TTC549 (cell line): Measurements from ENCODE around the gene PEAK1.

Source experiments
- FAIRE-seq: peaks from 2 replicates; lab custom pipeline; 2012; peaks lifted over from hg19 to GRCh38; lab: Jason Lieb, UNC

Gene PEAK1

GRCh38 chr15:77091097-77091496 lies 328.8 kb downstream of the PEAK1 start:
- FAIRE-seq, result no peak

- FAIRE-seq, result no peak
Measured at GRCh38 chr15:77087213-77087612, 332.7 kb downstream of the PEAK1 start.

GRCh38 chr15:77085297-77085696 lies 334.6 kb downstream of the PEAK1 start:
- no peak for FAIRE-seq

GRCh38 chr15:77084436-77084835 lies 335.5 kb downstream of the PEAK1 start:
- no peak for FAIRE-seq

- no peak for FAIRE-seq
Measured at GRCh38 chr15:77083381-77084160, 336.3 kb downstream of the PEAK1 start.

GRCh38 chr15:77081971-77082370 lies 337.9 kb downstream of the PEAK1 start:
- no peak for FAIRE-seq

GRCh38 chr15:77076323-77076915 lies 343.5 kb downstream of the PEAK1 start:
- no peak for FAIRE-seq

- no peak for FAIRE-seq
Measured at GRCh38 chr15:77075528-77075927, 344.4 kb downstream of the PEAK1 start.

- FAIRE-seq, result no peak
Measured at GRCh38 chr15:77074350-77074749, 345.6 kb downstream of the PEAK1 start.

- no peak for FAIRE-seq
Measured at GRCh38 chr15:77071305-77072223, 348.3 kb downstream of the PEAK1 start.

- no peak for FAIRE-seq
Measured at GRCh38 chr15:77070495-77071304, 349.2 kb downstream of the PEAK1 start, which contains the start of gene TSPAN3. TSPAN3 (minus strand) TSS chr15:77071109; CDS start chr15:77070954, 155 bp downstream.

GRCh38 chr15:77070180-77070494 lies 349.8 kb downstream of the PEAK1 start:
- FAIRE-seq, result no peak

- no peak for FAIRE-seq
Measured at GRCh38 chr15:77069521-77070121, 350.3 kb downstream of the PEAK1 start.

GRCh38 chr15:77068633-77069032 lies 351.3 kb downstream of the PEAK1 start:
- no peak for FAIRE-seq

GRCh38 chr15:77067691-77068367 lies 352.1 kb downstream of the PEAK1 start:
- FAIRE-seq, result no peak

- no peak for FAIRE-seq
Measured at GRCh38 chr15:77066971-77067690, 352.8 kb downstream of the PEAK1 start.

- no peak for FAIRE-seq
Measured at GRCh38 chr15:77064539-77065308, 355.2 kb downstream of the PEAK1 start.

GRCh38 chr15:77064063-77064462 lies 355.8 kb downstream of the PEAK1 start:
- no peak for FAIRE-seq

GRCh38 chr15:77063249-77063648 lies 356.7 kb downstream of the PEAK1 start:
- no peak for FAIRE-seq

GRCh38 chr15:77060546-77060945 lies 359.4 kb downstream of the PEAK1 start:
- no peak for FAIRE-seq
